ENCODE measurements around the gene FNIP2. TPM values are rescaled to one million over a fixed set of nuclear protein-coding genes. Genes with fewer than 3 reads are reported as not detected.

The FNIP2 gene
- total and polyA plus RNA-seq, 10 of the 15 experiments (the other 5 are each of a cell fraction or from before 2014, with no cell fraction given): 0.03 to 0.38 (median 0.15) TPM

DNA sequence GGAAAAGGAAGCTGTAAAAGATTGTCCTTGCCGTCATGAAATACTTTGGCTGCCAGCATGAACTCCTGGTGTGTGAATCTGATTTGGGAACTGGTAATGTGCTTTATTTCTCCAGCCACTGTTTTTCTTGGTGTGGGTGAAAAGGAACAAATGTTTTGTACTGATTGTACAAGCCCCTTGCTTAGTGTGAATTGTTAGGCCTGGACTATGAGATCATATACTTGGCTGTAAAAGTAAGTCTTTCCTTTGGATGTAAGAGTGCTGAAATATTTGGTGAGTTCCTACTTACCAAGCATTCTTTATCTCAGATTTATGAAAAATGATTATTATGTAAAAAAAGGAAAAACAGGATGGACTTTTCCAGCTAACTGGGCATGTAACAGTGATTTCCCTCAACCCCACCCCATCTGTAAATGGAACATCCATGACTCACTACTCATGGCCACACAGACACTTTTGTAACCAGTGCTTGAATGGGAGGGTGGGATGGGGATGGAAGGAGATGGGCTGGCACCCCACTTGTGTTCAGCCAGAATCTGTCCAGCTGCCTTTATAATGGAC, 6.3 kb downstream of the FNIP2 start (continued):
- TF ChIP-seq, protein P1, sequence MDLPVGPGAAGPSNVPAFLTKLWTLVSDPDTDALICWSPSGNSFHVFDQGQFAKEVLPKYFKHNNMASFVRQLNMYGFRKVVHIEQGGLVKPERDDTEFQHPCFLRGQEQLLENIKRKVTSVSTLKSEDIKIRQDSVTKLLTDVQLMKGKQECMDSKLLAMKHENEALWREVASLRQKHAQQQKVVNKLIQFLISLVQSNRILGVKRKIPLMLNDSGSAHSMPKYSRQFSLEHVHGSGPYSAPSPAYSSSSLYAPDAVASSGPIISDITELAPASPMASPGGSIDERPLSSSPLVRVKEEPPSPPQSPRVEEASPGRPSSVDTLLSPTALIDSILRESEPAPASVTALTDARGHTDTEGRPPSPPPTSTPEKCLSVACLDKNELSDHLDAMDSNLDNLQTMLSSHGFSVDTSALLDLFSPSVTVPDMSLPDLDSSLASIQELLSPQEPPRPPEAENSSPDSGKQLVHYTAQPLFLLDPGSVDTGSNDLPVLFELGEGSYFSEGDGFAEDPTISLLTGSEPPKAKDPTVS (IDR thresholded peaks at IDR 0.05; ENCODE audit: low read depth, low read length): no peak
- no peak for TF ChIP-seq EGR1 (IDR thresholded peaks at IDR 0.05; ENCODE audit: borderline replicate concordance in 1 of 2, low read depth in 2 of 2, low read length in 2 of 2)
- TF ChIP-seq, protein P2, sequence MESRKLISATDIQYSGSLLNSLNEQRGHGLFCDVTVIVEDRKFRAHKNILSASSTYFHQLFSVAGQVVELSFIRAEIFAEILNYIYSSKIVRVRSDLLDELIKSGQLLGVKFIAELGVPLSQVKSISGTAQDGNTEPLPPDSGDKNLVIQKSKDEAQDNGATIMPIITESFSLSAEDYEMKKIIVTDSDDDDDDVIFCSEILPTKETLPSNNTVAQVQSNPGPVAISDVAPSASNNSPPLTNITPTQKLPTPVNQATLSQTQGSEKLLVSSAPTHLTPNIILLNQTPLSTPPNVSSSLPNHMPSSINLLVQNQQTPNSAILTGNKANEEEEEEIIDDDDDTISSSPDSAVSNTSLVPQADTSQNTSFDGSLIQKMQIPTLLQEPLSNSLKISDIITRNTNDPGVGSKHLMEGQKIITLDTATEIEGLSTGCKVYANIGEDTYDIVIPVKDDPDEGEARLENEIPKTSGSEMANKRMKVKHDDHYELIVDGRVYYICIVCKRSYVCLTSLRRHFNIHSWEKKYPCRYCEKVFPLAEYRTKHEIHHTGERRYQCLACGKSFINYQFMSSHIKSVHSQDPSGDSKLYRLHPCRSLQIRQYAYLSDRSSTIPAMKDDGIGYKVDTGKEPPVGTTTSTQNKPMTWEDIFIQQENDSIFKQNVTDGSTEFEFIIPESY (IDR thresholded peaks at IDR 0.05): no peak
- TF ChIP-seq CHD4 (IDR thresholded peaks at IDR 0.05): no peak
- no peak for TF ChIP-seq MEF2B (IDR thresholded peaks at IDR 0.05; ENCODE audit: partially characterized antibody, poor library complexity, severe bottlenecking)
- no peak for TF ChIP-seq SMAD1 (IDR thresholded peaks at IDR 0.05; ENCODE audit: low read depth, partially characterized antibody)
- TF ChIP-seq RELA (IDR thresholded peaks at IDR 0.05; ENCODE audit: borderline replicate concordance, partially characterized antibody): no peak
- no peak for TF ChIP-seq FOXK2 (IDR thresholded peaks at IDR 0.05)
- no peak for TF ChIP-seq ZBED1 (IDR thresholded peaks at IDR 0.05; ENCODE audit: borderline replicate concordance)

DNA sequence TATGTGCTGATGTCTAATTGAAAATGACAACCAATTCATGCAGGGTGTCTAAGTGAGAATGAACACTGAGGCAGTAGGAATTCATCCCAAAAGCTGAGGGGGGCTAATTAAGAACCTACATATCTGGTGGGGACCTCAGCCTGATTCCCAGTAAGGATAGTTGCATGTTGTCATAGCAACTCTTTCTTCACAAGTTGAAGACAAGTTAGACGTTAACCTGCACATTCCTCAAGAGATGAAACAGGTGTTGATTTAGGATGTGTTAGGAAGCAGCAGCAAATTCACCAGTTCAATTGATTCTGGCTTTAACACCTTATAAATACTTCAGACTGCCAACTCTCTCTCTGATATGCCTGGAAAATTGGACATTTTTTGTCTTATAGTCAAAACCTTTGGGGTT, 7.3 kb downstream of the FNIP2 start:
- Histone ChIP-seq H3K27ac (ENCODE audit: control insufficient read depth, insufficient read depth) (no peak overlapping the region), H3K36me3 (ENCODE audit: control insufficient read depth in 2 of 2, insufficient read depth in 2 of 2, low read length in 1 of 2) (no peaks in the 10 kb centered on the region), H3K4me3 (no peak overlapping the region), H3K9ac (ENCODE audit: control insufficient read depth, insufficient read depth, low read length) (no peak overlapping the region), H3K27me3 (replicated peaks in 1 of 2; ENCODE audit: control insufficient read depth in 2 of 2, insufficient read depth in 2 of 2, low read length in 1 of 2) (0 out of 4 replicates have a peak, but pooled peaks cover 0 to 2% of the 10 kb centered on the region in 2 experiments), H4K20me1 (ENCODE audit: control insufficient read depth, insufficient read depth) (no peaks in the 10 kb centered on the region), H3K4me2 (ENCODE audit: control insufficient read depth, insufficient read depth) (no peak overlapping the region), H3K9me3 (replicated peaks; ENCODE audit: control insufficient read depth, insufficient read depth, low read length) (no peaks in the 10 kb centered on the region), H2AFZ (ENCODE audit: control insufficient read depth, low read depth, low read length) (no peak overlapping the region), H3K4me1 (ENCODE audit: control insufficient read depth, insufficient read depth, low read length) (peaks cover 10% of the 10 kb centered on the region; the same call in 1 of the 2 replicates), H3K79me2 (ENCODE audit: control insufficient read depth, insufficient read depth, low read length) (peaks cover 23% of the 10 kb centered on the region)
- BruUV-seq (replicated peaks): no TSS peak
- CTCF ChIA-PET: no interaction called here
- SMC1A ChIA-PET (ENCODE audit: uncharacterized antibody, unreplicated experiment): interaction anchor here (0.7 to 1.2 kb wide), 2 partner anchors 50 to 83 kb away, joined by 3 to 5 read pairs; no protein-coding TSS in a partner anchor
- no peak for ATAC-seq
- FAIRE-seq: no peak
- no peak for DNase-seq (ENCODE audit: low read depth, low spot score)
- in situ Hi-C loops (cut with MboI) (no loop called here), intact Hi-C loops (cut with micrococcal nuclease; ENCODE audit: unreplicated experiment) (no loop called here)
- WGBS (ENCODE audit: insufficient coverage, insufficient replicate concordance, low lambda C conversion rate, missing lambda C conversion rate): 88% methylated on average over 1 of the region's 1 CpG
- POLR2A ChIA-PET: interaction anchor here (1.6 kb wide), 1 partner anchor 13 kb away, joined by 4 read pairs; no protein-coding TSS in a partner anchor
- RAD21 ChIA-PET (ENCODE audit: unreplicated experiment): no interaction called here
- TF ChIP-seq, protein P3, sequence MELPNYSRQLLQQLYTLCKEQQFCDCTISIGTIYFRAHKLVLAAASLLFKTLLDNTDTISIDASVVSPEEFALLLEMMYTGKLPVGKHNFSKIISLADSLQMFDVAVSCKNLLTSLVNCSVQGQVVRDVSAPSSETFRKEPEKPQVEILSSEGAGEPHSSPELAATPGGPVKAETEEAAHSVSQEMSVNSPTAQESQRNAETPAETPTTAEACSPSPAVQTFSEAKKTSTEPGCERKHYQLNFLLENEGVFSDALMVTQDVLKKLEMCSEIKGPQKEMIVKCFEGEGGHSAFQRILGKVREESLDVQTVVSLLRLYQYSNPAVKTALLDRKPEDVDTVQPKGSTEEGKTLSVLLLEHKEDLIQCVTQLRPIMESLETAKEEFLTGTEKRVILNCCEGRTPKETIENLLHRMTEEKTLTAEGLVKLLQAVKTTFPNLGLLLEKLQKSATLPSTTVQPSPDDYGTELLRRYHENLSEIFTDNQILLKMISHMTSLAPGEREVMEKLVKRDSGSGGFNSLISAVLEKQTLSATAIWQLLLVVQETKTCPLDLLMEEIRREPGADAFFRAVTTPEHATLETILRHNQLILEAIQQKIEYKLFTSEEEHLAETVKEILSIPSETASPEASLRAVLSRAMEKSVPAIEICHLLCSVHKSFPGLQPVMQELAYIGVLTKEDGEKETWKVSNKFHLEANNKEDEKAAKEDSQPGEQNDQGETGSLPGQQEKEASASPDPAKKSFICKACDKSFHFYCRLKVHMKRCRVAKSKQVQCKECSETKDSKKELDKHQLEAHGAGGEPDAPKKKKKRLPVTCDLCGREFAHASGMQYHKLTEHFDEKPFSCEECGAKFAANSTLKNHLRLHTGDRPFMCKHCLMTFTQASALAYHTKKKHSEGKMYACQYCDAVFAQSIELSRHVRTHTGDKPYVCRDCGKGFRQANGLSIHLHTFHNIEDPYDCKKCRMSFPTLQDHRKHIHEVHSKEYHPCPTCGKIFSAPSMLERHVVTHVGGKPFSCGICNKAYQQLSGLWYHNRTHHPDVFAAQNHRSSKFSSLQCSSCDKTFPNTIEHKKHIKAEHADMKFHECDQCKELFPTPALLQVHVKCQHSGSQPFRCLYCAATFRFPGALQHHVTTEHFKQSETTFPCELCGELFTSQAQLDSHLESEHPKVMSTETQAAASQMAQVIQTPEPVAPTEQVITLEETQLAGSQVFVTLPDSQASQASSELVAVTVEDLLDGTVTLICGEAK (IDR thresholded peaks at IDR 0.05; ENCODE audit: borderline replicate concordance): no peak
- TF ChIP-seq NFYA (IDR thresholded peaks at IDR 0.05; ENCODE audit: borderline replicate concordance, low read depth, low read length) (no peak), FOS (IDR thresholded peaks at IDR 0.05; ENCODE audit: borderline replicate concordance, extremely low read depth, insufficient read length) (no peak), LARP7 (IDR thresholded peaks at IDR 0.05) (no peak)

All from GM12878 (cell line).